Fibroblast of skin of left quadriceps (primary cell): ENCODE measurements around the gene ZNF718.
"Not testable (repeated sequence)": the region's sequence is repeated elsewhere in the genome, so short reads cannot be mapped to it uniquely, and the experiment has no call there.

Experiments
- DNase-seq, 2 experiments: peaks; one replicate each; pipeline ENCODE4 v3.0.0-alpha.2; 2013; ENCODE audit warnings: low read depth in 2 of 2

Gene ZNF718

DNA sequence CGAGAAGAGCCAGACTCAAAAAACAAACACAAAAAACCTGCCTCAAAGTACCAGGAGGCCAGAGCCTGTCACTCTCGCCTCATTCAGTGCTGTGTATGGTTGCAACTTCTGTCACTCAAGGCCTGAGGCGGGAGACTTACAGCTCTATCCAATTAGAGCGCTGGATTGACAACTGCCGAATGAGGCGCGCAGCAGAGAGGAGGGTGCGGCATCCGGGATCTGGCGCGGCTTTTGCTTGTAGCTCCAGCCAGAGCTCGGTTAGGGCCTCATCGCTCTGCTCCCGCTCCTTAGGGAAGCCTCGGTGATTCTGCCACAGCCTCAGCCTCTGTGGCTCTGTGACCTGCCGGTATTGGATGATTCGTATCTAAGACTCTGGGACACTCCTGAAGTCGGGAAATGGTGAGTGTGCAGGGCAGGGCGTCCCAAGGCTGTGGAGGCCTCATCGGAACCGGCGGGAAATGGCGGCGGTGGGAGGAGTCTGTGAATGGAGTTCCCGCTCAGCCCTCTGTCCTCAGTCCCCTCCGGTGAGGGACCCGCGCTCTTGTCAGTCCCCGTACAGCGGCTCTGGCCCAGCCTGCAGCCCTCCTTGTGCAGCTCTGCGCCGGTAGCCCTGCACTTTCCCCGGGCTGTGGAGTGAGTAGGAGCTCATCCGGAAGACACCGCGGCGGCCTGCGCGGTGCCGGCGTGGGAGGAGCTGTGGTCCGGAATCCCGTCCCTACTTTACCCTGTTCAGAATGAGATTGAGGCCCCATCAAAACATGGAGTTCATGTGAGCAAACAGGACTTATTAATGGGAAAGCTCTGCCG is at the start of gene ZNF718:
ZNF718 (plus strand) TSS at position 227 of the 807 bp plus-strand sequence; CDS start at position 397, 170 bp downstream.
- peak; percentile 94 to 95 for DNase-seq

DNA sequence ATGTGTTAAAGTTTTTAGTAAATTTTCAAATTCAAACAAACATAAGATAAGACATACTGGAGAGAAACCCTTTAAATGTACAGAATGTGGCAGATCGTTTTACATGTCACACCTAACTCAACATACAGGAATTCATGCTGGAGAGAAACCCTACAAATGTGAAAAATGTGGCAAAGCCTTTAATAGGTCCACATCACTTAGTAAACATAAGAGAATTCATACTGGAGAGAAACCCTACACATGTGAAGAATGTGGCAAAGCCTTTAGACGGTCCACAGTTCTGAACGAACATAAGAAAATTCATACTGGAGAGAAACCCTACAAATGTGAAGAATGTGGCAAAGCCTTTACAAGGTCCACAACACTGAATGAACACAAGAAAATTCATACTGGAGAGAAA is 38.4 kb upstream of the ZNF718 start:
- DNase-seq: no peak

- not testable (repeated sequence) for DNase-seq
Observed at GRCh38 chr4:86559-87324, 37.6 kb upstream of the ZNF718 start.

GRCh38 chr4:98386-98785 is 25.9 kb upstream of the ZNF718 start:
- no peak for DNase-seq

GRCh38 chr4:99863-100262 is 24.4 kb upstream of the ZNF718 start:
- no peak for DNase-seq

GRCh38 chr4:107083-107443 is 17.2 kb upstream of the ZNF718 start:
- no peak for DNase-seq

DNA sequence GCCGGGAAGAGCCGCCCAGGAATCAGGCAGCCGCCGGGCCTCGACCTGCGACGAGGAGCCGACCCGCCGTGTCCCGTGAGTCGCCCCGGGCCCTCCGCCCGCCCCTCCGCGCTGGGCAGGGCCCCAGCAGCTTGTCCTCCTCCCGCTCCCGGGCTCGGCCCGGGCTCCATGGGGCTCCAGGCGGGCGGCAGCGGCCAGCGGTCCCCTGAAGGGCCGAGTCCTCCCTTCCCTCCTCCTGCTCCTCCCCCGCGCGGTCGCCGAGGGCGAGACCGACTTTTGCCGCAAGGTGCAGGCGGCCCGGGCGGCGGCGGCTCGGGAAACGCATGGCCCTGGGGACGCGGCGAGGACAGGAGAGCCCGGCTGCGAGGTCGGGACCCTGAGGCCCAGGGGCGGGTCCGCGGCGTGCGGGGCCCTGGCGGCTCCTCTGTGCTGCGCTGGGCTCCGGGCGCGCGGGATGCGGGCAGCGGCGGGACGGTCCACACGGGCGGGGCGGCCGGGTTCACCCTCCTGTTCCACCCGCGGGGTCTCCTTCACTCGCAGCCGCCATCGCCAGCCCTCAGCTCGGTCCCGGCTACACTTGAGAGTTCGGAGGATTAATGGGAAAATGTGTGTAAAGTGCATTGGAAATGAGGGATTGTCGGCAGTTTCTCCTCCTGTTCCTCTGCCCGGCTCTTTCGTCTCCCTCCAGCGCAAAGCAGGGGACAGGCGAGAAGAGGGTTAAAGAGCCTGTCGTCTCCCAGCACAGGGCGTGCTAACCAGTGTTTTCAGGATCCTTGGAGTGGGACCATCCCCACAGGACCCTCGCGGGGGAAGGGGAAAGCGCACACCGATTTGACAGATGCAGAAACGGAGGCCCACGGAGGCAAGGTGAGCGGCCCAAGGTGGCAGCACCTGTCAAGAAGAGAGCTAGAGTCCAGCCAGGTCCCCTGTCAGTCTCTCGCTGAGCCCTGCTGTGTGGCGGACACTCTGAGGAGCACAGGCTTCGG is 16.6 kb upstream of the ZNF718 start:
- DNase-seq: no peak

GRCh38 chr4:112771-113170 is 11.5 kb upstream of the ZNF718 start:
- DNase-seq: no peak

- DNase-seq: no peak
Observed at GRCh38 chr4:113732-114131, 10.6 kb upstream of the ZNF718 start.

- no peak for DNase-seq
Observed at GRCh38 chr4:114149-114548, 10.2 kb upstream of the ZNF718 start.

- DNase-seq: no peak
Observed at GRCh38 chr4:116499-116898, 7.8 kb upstream of the ZNF718 start.

- no peak for DNase-seq
Observed at GRCh38 chr4:120616-121015, 3.7 kb upstream of the ZNF718 start.

DNA sequence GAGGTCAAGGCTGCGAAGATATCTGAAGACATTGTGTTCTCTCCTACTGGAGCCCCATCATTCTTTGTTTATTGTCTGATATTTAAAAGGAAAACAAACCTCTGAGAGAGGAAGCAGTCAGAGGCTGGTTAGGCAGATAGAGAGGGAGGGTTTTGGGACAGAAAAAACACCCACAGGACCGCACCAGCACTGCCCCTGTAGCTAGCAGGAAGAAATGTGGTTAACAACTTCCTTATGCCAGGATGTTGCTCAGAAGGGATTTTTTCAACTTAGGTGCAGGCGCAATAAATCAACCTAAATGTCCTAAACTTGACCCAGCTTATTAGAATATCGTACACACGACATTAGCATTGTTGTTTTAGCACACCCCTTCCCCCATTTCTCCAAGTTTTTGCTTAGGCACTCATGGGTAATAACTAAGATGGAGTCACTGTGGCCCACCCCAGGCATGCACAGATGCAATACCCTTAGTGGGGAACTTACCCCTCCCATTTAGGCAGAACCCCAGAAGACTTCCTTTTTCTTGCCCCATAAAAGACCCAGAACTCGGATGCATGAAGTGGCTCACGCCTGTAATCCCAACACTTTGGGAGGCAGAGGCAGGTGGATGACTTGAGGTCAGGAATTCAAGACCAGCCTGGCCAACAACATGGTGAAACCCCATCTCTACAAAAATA is 2.8 kb upstream of the ZNF718 start:
- no peak for DNase-seq

- not testable (repeated sequence) for DNase-seq
Observed at GRCh38 chr4:123922-124274, 403 bp upstream of the ZNF718 start.

DNA sequence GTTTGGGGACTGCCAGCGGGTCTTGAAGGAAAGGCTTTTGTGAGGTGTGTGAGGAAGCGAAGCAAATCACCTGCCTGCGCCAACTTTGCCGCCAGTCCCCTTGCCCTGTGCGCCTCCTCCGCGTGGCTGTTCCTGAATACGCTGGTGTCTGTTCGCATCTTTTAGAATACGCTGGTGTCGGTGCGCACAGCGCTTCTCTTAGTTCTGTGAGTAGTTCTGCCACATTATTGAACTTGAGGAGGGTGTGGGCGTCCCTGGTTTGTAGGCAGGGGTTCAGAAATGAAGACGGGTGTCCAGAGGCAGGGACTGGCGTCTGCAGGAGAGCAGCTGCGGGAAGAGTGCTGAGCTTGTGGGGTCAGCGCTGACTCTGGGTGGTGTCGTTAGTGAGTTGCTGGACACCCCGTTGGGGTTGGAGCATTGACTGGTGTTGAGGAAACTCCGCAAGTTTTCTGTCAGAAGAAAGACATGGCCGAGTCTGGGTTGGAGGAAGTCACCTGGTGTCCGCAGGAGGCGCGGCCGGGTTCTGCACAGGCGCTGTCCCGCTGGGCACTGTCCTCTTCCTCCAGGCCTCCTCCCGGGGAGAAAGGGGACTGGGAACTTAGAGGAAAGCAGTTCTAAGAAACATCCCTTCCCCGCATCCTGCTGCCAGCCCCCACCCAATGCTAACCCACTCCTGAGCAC is 930 bp downstream of the ZNF718 start:
- DNase-seq: no peak

- no peak for DNase-seq
Observed at GRCh38 chr4:125833-126232, 1.5 kb downstream of the ZNF718 start.

GRCh38 chr4:132483-132882 is 8.2 kb downstream of the ZNF718 start:
- DNase-seq: no peak

DNA sequence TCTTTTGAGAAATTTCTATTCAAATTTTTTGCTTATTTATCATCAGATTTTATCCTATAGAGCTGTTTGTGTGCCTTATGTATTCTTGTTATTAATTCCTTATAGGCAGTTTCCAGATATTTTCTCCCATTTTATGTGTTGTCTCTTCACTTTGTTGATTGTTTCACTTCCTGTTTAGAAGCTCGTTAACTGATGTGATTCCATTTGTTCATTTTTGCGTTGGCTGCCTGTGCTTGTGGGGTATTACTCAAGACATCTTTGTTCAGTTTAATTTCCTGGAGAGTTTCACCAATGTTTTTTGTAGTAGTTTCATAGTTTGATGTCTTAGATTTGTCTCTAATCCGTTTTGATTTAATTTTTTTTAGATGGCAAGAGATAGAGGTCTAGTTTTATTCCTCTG is 14.6 kb downstream of the ZNF718 start:
- DNase-seq: no peak

- no peak for DNase-seq
Observed at GRCh38 chr4:139691-140090, 15.4 kb downstream of the ZNF718 start.

DNA sequence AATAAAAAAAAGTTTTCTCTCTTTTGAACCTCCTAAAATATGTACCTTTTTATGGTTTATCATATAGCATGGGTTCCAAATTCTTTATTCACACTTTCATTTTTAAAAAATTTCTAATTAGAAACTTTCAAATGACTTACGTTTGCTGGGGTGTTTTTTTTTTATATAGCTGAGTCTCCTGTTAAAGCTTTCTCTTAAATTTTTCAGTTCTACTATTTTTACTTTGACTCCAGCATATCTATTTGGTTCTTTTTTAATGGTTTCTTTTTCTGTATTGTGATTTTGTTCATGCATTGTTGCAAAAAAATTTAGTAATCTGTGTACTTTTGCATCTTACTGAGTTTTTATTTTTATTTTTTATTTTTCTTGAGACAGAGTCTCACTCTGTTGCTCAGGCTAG is 22.3 kb downstream of the ZNF718 start:
- no peak for DNase-seq

- no peak for DNase-seq
Observed at GRCh38 chr4:147233-147632, 22.9 kb downstream of the ZNF718 start.
